Measurements from ENCODE around the gene EPS8L2.

- TF ChIP-seq, protein P1, sequence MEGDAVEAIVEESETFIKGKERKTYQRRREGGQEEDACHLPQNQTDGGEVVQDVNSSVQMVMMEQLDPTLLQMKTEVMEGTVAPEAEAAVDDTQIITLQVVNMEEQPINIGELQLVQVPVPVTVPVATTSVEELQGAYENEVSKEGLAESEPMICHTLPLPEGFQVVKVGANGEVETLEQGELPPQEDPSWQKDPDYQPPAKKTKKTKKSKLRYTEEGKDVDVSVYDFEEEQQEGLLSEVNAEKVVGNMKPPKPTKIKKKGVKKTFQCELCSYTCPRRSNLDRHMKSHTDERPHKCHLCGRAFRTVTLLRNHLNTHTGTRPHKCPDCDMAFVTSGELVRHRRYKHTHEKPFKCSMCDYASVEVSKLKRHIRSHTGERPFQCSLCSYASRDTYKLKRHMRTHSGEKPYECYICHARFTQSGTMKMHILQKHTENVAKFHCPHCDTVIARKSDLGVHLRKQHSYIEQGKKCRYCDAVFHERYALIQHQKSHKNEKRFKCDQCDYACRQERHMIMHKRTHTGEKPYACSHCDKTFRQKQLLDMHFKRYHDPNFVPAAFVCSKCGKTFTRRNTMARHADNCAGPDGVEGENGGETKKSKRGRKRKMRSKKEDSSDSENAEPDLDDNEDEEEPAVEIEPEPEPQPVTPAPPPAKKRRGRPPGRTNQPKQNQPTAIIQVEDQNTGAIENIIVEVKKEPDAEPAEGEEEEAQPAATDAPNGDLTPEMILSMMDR (IDR thresholded peaks at IDR 0.05), result no peak
- TF ChIP-seq POLR2AphosphoS5 (IDR thresholded peaks at IDR 0.05), result no peak
Measured at GRCh38 chr11:689625-690024, 16.4 kb upstream of the EPS8L2 start.

All from suprapubic skin (tissue), 3 donors.